ENCODE data around the gene AKAP13.

Gene AKAP13

DNA sequence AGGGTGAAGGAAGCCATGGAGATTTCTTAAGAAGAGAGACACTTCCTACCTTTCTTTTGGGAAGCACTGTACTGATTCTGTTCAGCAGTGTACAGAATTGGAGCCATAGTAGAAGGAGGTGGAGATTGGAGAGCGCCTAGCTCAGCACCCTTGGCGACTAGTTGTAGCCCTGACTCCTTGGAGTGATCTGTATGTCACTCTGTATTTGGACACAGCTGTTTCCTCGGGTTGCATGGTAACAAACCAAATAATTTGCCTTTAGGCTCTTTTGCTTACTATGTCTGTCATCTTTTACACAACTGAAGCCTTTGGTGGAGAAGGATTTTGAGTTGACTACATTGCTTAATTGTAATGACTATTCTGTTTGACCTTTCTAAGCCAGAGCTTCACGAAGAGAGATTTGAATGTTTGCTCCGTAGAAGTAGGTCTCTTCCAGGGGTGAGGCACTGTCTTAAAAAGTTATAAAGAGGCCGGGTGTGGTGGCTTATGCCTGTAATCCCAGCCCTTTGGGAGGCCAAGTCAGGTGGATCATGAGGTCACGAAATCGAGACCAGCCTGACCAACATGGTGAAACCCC is 77.1 kb downstream of the AKAP13 start:
- no peak overlapping the region for H3K27ac ChIP-seq
- TF ChIP-seq ZFX (IDR thresholded peaks at IDR 0.05; ENCODE audit: borderline replicate concordance) = no peak
- TF ChIP-seq, protein P1, sequence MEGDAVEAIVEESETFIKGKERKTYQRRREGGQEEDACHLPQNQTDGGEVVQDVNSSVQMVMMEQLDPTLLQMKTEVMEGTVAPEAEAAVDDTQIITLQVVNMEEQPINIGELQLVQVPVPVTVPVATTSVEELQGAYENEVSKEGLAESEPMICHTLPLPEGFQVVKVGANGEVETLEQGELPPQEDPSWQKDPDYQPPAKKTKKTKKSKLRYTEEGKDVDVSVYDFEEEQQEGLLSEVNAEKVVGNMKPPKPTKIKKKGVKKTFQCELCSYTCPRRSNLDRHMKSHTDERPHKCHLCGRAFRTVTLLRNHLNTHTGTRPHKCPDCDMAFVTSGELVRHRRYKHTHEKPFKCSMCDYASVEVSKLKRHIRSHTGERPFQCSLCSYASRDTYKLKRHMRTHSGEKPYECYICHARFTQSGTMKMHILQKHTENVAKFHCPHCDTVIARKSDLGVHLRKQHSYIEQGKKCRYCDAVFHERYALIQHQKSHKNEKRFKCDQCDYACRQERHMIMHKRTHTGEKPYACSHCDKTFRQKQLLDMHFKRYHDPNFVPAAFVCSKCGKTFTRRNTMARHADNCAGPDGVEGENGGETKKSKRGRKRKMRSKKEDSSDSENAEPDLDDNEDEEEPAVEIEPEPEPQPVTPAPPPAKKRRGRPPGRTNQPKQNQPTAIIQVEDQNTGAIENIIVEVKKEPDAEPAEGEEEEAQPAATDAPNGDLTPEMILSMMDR (IDR thresholded peaks at IDR 0.05) = no peak

DNA sequence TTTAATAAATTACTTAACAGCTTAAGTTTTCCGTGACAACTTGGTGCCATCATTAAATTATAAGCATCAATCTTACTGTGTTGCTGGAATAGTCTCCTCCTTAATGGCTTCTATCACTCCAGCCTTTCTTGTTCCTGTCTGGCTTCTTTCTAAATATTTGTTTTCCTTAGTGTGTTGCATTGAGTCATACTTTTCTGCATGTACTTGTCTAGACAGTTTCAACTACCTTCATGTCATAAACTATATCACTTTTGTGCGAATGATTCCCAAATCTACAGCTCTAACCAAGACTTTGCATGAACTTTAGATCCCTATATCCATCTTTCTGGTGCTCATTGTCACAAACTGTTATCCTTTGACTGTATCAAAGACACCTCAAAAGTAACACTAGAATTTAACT is 78.4 kb downstream of the AKAP13 start:
- H3K27ac ChIP-seq = no peak overlapping the region
- TF ChIP-seq, protein P1 (IDR thresholded peaks at IDR 0.05) = no peak
- no peak for TF ChIP-seq ZFX (IDR thresholded peaks at IDR 0.05; ENCODE audit: borderline replicate concordance)

DNA sequence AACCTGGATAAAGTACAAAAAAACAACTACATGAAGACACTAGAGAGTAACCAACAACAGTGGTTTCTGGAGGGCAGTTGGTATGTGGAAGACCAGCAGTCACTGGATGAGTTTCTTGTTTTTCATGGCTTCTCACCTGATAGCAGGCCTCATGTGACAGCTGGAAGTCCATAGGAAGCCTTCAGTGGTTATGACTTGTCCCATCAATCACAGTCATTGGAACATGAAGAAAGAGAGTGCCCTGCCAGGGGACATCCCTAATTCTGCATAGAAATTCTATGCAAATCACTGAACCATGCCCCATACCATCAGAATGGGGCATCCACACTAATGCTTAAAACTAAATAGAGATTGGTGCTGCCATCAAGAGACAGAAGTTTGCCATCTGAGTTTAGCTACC is 81.6 kb downstream of the AKAP13 start:
- no peak overlapping the region for H3K27ac ChIP-seq
- TF ChIP-seq, protein P1 (IDR thresholded peaks at IDR 0.05) = no peak
- no peak for TF ChIP-seq ZFX (IDR thresholded peaks at IDR 0.05; ENCODE audit: borderline replicate concordance)

DNA sequence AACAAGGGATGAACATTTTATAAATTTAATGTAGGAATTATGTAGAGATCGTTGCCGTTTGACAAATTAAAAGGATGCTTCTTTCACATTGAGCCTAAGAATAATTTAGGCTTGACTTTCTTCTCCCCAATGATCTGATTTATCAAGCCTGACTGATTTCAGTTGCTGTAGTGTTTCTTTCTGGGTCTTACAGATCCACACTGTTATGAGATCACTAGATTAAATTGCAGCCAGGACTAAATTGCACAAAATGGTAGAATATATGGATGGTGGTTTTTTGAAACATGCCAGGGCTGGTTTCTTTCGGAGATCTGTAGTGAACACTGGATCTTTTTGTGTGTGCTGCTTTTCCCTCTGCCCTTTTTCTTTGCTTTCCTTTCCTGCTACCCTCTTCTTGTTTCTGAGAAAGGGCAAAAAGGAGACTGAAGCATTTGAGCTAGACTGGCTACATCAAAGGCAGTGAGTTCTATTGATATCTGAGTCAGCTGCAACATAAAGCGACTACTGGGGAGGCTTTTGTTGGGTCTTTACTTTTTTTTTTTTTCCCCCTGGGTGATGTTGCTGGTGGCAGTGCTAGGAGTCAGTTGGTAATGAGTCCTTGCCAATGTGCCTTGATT is 83.0 kb downstream of the AKAP13 start:
- TF ChIP-seq, protein P1 (IDR thresholded peaks at IDR 0.05) = no peak
- no peak for TF ChIP-seq ZFX (IDR thresholded peaks at IDR 0.05; ENCODE audit: borderline replicate concordance)
- H3K27ac ChIP-seq = no peak overlapping the region

DNA sequence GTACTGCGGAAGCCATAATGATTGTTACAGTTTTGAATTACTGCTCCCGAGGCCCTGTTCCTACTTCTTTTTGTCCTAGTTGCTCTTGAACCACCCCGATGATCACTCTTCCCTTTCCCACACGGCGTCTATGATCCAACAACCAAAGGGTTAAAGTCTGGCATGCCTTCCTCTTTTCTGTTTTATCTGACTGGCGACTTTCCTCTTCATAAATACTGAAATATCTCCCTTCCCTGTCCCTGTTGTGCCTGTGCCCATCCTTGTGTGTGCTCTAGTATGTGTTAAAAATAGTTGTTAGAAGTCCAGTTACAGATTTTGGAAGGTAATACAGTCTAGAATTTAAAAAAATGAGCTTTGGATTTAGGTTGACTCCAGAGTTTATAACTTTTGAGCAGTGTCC is 83.6 kb downstream of the AKAP13 start:
- no peak overlapping the region for H3K27ac ChIP-seq
- TF ChIP-seq, protein P1 (IDR thresholded peaks at IDR 0.05) = no peak
- no peak for TF ChIP-seq ZFX (IDR thresholded peaks at IDR 0.05; ENCODE audit: borderline replicate concordance)

DNA sequence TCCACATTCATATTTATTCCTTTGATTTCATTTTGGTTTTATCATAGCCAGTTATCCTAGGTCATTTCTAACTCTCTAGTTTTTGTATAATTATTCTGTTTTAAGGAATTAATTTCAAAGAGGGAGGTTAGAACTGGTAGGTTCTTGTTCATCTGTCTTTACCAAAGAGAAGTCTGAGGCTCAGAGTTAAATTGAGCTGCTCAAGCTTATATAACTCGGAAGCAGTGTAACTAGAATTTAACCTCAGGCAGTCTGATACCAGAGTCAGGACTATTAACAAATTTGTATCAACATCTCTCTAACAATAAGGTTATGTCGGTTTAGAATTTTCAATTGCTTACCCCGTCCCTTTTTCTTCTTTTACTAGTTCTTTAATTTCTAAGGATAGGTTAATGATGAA is 84.1 kb downstream of the AKAP13 start:
- no peak overlapping the region for H3K27ac ChIP-seq
- TF ChIP-seq, protein P1 (IDR thresholded peaks at IDR 0.05) = no peak
- TF ChIP-seq ZFX (IDR thresholded peaks at IDR 0.05; ENCODE audit: borderline replicate concordance) = no peak

DNA sequence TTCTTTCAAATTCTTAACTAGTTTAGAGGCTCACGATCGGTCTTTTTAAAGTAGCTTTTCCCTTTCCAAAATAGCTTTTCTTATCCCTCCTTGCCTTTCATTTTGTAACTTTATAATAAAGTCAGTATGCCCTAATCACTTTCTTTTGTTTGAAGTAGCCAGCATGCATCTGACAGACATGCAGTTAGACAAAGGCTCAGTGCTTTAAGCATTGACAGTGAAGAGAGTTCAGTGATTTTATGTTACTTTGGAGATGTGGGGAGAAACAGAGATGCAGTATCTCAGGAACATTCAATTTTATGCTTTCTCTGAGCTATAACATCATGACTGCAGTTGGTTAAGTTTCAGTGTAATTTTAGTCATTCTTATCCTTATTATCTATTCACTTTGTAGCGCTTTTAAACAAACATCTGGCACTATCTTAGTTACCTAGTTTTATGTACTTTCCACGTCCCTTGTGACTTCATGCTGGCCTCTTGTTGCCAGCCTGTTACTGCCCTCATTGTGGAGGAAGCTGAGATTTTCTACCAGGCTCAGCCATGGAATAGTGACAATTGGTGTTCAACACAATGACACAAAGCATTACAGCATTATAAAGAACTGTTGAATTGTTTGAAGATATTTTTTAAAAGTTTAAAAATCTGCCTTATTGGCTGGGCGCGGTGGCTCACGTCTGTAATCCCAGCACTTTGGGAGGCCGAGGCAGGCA is 90.3 kb downstream of the AKAP13 start:
- TF ChIP-seq, protein P1 (IDR thresholded peaks at IDR 0.05) = no peak
- TF ChIP-seq ZFX (IDR thresholded peaks at IDR 0.05; ENCODE audit: borderline replicate concordance) = no peak
- no peak overlapping the region for H3K27ac ChIP-seq

Measured in 22Rv1 (cell line).